T-helper 1 cell (primary cell): ENCODE results near the gene HOXD4.

Source experiments
- DNase-seq, 5 donors: peaks; one replicate each; pipeline ENCODE4 v3.0.0-alpha.2; 2012 to 2020

HOXD4 gene

GRCh38 chr2:176142281-176142680 is 9.1 kb upstream of the HOXD4 start:
- DNase-seq = no peak

DNA sequence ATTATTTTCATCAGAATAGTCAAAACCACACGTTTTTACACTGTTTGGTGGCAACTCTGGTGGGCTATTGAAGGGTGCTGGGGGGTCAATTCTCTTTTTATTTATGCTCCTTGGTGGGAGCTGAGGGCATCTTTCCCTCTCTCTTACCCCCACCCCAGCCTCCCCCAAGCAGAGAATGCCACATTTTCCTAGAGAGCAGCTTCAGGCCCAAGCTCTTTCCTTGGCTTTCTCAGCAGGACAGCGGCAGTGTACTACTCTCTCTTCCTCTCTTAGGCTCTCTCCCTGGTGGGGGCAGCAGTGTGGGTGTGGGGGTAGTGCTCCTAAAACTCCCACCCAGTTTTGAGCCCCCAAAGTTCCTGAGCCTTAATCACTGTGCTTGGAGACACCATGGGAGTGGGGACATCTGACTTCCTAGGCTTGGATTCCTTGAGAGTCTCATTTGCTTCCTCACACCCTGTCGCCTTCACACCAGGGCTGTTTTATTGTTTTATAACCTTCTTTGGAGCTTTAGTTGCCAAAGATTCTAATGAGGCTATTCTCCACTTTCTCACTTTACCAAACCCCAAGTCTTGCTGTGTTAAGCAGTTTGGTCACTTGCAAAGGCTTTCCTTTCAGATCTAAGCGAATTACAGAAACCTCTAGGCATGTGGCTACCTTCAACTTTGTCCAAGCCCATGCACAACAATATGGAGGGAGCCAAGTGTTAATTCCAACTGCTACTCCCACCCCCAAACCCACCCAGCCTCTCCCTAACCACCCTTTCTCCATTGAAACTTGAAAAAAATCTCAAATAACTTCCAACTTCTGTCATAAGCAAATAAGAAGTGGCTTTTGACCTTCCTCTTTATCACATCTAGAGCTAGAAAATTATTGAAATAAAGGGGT is 6.0 kb upstream of the HOXD4 start:
- no peak for DNase-seq

DNA sequence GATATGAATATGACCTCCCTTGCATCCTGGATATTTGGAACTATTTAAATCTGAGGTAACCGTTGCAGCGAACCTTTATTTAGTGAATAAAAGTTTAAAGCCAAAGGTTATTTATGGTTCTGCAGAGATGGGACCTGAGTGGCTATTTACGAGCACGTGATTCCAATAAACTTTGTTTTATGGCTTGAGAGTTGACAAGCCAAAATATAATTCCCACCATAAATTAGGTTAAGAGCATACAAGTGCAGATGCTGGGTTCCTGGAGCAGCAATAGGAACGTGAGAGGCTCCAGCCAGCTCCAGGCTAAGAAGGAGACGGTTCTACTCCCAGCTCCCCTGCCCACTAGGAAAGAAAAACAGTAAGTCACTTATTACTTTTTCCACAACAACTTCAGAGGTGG is 5.2 kb upstream of the HOXD4 start:
- DNase-seq = no peak

GRCh38 chr2:176146645-176147044 is 4.7 kb upstream of the HOXD4 start:
- DNase-seq = no peak

- no peak for DNase-seq
Observed at GRCh38 chr2:176147210-176147799, 4.0 kb upstream of the HOXD4 start.

DNA sequence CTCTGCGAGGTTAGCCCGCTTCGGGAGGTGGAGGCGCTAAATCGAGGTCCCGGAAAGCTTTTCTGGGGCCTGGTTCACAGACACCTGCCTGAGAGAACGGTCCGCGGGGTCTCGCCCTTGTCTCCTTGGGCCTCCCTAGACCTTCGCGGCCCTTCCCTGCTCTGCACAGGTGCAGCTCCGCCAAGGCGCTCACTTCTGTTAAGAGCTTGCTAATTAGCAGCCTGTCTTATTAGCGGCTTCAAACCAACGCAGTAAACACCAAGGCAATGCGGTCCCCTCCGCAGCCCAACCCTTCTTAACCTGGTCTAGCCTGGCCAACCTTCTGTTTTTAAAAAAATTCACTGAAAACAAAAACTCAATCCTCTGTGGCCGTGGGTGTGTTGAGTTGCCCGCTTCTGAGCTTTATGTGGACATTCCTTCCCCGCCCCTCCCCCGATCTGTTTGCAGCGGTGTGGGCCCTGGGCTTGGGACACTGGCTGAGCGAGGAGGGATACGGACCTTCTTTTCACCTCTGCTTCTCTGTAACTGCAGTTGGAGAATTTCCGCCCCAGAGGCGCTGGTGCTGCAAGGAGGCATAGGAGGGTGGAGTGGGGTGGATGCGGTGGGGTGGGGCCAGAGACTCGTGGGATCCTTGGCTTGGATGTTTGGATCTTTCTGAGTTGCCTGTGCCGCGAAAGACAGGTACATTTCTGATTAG is 3.4 kb upstream of the HOXD4 start:
- DNase-seq = no peak

GRCh38 chr2:176148751-176149421 is 2.5 kb upstream of the HOXD4 start:
- no peak for DNase-seq

DNA sequence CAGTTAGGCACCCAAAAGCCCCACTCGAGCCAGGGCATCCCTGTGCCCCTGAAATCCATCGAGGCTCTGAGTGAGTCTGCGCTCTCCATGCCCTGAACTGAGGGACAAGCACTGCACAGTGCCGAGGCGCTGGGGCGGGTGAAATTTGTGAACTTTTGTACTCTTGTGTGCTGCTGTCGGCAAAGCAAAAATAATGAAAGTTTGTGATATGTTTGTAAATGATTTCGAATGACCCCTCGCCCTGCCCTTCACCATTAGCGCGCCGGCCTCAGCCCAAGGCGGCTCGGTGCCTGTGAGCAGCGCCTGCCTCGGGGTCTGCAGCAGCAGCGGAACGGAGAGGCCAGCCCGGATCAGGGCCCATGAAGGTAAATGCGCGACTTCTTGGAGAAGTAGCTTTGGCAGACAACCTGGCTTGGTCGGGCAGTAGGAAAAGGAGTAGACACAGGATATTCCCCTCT is 1.8 kb upstream of the HOXD4 start:
- no peak for DNase-seq

- no peak for DNase-seq
Observed at GRCh38 chr2:176149939-176150583, 1.3 kb upstream of the HOXD4 start.

- no peak for DNase-seq
Observed at GRCh38 chr2:176150584-176151441, 537 bp upstream of the HOXD4 start.

- DNase-seq = no peak
Observed at GRCh38 chr2:176152350-176153181, 1.2 kb downstream of the HOXD4 start.

- DNase-seq = no peak
Observed at GRCh38 chr2:176154576-176155252, 3.4 kb downstream of the HOXD4 start.

GRCh38 chr2:176155356-176156044 is 4.2 kb downstream of the HOXD4 start:
- no peak for DNase-seq

DNA sequence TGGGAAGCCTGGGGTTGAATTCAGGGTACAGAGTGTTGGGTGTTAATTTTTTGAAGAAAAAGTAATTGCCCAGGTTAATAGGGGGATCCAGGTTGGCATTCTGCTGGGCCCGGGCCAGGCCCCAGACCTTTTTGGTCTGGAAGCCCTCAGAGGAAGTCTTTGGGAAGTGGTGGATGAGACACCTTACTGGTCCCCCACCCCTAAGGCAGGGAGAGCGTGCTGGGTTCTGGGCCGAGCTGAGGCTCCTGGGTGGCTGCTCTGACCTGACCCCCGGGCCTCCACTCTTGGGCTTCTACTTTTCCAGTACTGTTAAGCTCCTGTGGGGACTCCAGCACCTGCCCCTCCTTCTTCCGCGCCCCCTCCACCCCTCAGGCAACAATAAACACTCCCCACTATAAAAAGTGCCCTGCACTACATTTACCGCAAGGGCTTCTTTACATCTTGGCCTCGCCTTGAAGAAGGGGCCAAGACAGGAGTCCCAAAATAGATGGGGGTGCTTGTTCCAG is 5.0 kb downstream of the HOXD4 start:
- DNase-seq = no peak

DNA sequence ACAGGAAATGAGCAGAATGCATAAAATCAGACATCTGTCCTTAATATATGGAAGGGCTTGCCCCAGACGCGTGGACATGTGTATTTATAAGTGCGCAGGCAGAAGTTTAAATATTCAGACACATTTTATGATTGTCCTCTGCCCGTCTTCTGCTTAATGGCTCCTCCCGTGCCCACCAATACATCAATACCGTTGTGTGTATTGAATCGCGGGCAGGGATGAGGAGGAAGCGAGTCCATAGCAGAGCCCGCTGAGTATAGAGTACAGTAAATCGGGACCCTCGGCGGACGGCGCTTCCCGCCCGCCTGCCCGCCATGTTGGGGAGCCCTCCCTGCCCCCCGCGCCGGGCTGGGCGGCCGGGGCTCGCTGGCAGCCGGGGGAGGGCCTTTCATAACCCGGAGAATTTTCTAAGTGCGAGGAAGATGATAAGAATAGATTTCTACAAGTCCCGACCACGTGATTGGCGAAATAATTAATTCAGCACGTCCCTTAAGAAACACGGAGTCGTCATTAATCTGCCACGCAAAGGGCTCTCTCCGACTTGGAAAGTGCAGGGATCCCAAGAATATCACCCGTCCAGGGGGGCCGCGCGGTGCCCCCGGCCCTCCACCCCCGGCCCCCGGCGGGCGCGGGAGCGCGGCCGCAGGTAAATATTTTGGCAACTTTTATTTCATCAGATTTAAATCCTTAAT is 5.6 kb downstream of the HOXD4 start, which contains the start of gene HOXD3:
TSS of gene HOXD3 (plus strand) at position 501 of the 692 bp plus-strand sequence. CDS start 11,808 bp downstream, outside the sequence.
- DNase-seq = no peak

DNA sequence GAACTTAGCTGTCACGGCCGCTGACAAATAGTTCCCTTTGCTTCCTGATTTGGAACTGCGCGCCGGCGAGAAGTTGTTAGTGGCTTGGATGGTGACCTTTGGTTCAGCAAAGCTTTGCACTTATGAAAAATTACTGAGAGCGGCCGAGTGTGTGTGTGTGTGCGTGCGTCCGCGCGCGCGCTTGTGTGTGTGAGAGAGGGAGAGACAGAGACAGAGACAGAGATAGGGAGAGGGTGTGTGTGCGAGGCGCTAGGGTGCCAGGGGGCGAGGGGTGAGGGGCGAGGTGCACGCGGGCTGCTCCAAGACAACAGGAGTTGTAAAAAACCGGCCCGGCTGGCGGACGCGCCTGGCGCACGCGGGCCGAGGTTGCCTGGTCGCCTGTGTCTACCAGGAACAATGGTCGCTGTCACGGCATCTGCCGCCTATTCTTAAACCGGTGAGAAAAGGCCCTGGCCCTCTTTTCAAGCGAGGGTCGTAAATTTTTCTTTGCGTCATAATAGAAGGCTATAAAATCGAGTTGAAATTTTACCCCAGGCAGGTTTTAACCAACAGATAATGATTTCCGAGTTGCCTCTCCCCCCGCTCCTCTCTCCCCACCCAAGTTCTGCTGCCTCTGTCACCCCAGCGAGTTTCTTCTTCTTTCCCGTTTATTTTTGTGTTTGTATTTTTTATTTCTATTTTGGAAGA is 6.3 kb downstream of the HOXD4 start:
- DNase-seq = no peak

DNA sequence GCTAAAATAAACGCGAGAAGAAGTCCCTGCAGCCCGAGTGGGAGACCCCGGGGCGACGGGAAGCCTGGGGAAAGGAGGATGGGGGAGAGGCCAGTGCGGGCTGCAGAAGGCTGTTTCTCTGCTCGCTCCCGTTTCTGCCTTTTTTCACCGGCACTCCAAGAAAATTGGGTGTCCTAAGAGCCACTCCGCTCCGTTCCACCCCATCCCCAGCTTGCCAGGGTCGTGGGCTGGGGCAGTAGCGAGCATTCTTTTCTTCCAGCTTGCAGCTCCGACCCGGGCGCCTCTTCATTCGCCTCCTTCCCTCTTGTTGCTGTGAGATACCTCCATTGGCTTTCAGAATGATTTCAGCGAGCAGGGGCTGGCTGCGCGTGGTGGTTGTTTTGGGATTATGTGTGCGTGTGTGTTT is 6.8 kb downstream of the HOXD4 start:
- DNase-seq = no peak
